GM23338 (cell line): ENCODE data around the gene MFGE8.

Experiments used
- CREB1 ChIP-seq: fragments of 250-450 bp; sonication (Bioruptor Pico); IDR thresholded peaks from 2 replicates; pipeline ENCODE4 v1.5.0; 2020; ENCODE audit warnings: low read depth, mild to moderate bottlenecking, moderate library complexity
- CTCF ChIP-seq, 2 experiments: fragments of 200-600 bp in 1 of 2; sonication (generic) in 1 of 2; conservative IDR thresholded peaks; 2 replicates each; pipeline versions ENCODE4 v1.5.1 to v1.6.1; 2016 to 2017; ENCODE audit warnings: antibody characterized with exemption in 2 of 2, low read depth in 2 of 2, mild to moderate bottlenecking in 2 of 2, moderate library complexity in 1 of 2
- EZH2 ChIP-seq: fragments of 200-600 bp; sonication (generic); IDR thresholded peaks from one replicate; pipeline ENCODE4 v1.8.0; 2017; ENCODE audit warnings: antibody characterized with exemption, mild to moderate bottlenecking, low read depth; ENCODE audit not compliant: unreplicated experiment
- EZH2phosphoT487 ChIP-seq: fragments of 200-600 bp; sonication (generic); IDR thresholded peaks from one replicate; pipeline ENCODE4 v1.8.1; 2018; ENCODE audit warnings: antibody characterized with exemption; ENCODE audit not compliant: unreplicated experiment
- JUNB ChIP-seq: IDR thresholded peaks from one replicate; pipeline ENCODE4 v1.6.1; 2016; ENCODE audit warnings: antibody characterized with exemption; ENCODE audit not compliant: unreplicated experiment
- NANOG ChIP-seq: IDR thresholded peaks from 2 replicates; pipeline ENCODE4 v1.6.1; 2016; ENCODE audit warnings: antibody characterized with exemption, borderline replicate concordance
- POLR2AphosphoS5 ChIP-seq: IDR thresholded peaks from 2 replicates; pipeline ENCODE4 v1.6.1; 2016; ENCODE audit warnings: antibody characterized with exemption, low read depth
- STAT1 ChIP-seq: IDR thresholded peaks from one replicate; pipeline ENCODE4 v1.6.1; 2016; ENCODE audit warnings: antibody characterized with exemption; ENCODE audit not compliant: unreplicated experiment
- TF ChIP-seq, protein P1 (sequence below): IDR thresholded peaks from one replicate; pipeline ENCODE4 v1.6.1; 2018; ENCODE audit warnings: antibody characterized with exemption; ENCODE audit not compliant: unreplicated experiment

DNA sequence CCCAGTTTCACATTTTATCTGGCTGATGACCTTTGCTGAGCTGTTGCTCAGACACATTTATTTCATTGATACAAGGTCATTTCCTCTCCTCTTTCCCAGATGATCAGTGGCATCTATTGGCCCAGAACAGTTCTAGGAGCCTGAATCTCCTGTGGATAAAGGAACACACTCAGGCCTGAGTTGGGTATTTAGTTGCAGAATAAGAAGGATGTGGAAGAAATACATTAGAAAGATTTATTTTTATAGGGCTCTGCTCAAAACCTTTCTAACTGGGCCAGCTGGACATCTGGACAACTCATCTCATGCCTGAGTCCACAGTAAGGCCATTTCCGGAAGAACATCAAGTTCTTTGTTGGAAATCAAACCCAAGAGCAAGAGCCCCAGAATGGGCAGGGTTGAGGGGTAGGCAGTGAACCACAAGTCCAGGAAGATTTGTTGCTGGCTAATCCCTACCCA is 19.7 kb upstream of the MFGE8 start:
- no peak for TF ChIP-seq POLR2AphosphoS5
- no peak for TF ChIP-seq CTCF (conservative IDR thresholded peaks at IDR 0.05; ENCODE audit: low read depth in 2 of 2)
- TF ChIP-seq, protein P1, sequence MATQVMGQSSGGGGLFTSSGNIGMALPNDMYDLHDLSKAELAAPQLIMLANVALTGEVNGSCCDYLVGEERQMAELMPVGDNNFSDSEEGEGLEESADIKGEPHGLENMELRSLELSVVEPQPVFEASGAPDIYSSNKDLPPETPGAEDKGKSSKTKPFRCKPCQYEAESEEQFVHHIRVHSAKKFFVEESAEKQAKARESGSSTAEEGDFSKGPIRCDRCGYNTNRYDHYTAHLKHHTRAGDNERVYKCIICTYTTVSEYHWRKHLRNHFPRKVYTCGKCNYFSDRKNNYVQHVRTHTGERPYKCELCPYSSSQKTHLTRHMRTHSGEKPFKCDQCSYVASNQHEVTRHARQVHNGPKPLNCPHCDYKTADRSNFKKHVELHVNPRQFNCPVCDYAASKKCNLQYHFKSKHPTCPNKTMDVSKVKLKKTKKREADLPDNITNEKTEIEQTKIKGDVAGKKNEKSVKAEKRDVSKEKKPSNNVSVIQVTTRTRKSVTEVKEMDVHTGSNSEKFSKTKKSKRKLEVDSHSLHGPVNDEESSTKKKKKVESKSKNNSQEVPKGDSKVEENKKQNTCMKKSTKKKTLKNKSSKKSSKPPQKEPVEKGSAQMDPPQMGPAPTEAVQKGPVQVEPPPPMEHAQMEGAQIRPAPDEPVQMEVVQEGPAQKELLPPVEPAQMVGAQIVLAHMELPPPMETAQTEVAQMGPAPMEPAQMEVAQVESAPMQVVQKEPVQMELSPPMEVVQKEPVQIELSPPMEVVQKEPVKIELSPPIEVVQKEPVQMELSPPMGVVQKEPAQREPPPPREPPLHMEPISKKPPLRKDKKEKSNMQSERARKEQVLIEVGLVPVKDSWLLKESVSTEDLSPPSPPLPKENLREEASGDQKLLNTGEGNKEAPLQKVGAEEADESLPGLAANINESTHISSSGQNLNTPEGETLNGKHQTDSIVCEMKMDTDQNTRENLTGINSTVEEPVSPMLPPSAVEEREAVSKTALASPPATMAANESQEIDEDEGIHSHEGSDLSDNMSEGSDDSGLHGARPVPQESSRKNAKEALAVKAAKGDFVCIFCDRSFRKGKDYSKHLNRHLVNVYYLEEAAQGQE: no peak
- no peak for TF ChIP-seq EZH2
- no peak for TF ChIP-seq JUNB
- TF ChIP-seq STAT1: no peak
- TF ChIP-seq NANOG: no peak
- no peak for TF ChIP-seq EZH2phosphoT487
- TF ChIP-seq CREB1 (CRISPR knock-in tag): no peak
